H1 (cell line): ENCODE measurements around the gene YPEL5. TPM values are rescaled to one million over a fixed set of nuclear protein-coding genes. Genes with fewer than 3 reads are reported as not detected.

Experiments
- BCL11A ChIP-seq, 2 experiments: IDR thresholded peaks; one replicate each; pipeline ENCODE4 v1.6.1; 2011; ENCODE audit warnings: low read depth in 2 of 2, low read length in 2 of 2, mild to moderate bottlenecking in 2 of 2
- CBX8 ChIP-seq: fragments of 300-800, 300-1000 bp; sonication (generic); IDR thresholded peaks from 2 replicates; pipeline ENCODE4 v1.7.1; 2016; ENCODE audit warnings: low read depth, low read length, borderline replicate concordance
- GABPA ChIP-seq: IDR thresholded peaks from 2 replicates; pipeline ENCODE4 v1.6.1; 2011; ENCODE audit warnings: mild to moderate bottlenecking, low read length, moderate library complexity, borderline replicate concordance; ENCODE audit not compliant: insufficient read depth
- JUND ChIP-seq: IDR thresholded peaks from 2 replicates; pipeline ENCODE4 v1.6.1; 2011; ENCODE audit warnings: mild to moderate bottlenecking, improper control_type of control experiment, low read length
- SIRT6 ChIP-seq: IDR thresholded peaks from one replicate; pipeline ENCODE4 v1.7.1; 2012; ENCODE audit warnings: low read length, inconsistent platforms
- polyA plus RNA-seq, 7 experiments: library from polyadenylated mRNA; depleted of rRNA in 3 of 7; stranded (reverse) in 5 of 7; unstranded in 2 of 7; fragments of >200 nt in 5 of 7; fragments of 200-250 nt in 2 of 7; gene quantifications; 1 replicate in 5 of 7; 2 replicates in 1 of 7; 4 replicates in 1 of 7; pipeline versions ENCODE4 v1.2.1 to v1.2.3, GENCODE V29; 2011 to 2013; ENCODE audit warnings: missing spikeins in 2 of 7, mixed read lengths in 2 of 7
- total RNA-seq: library from RNA; stranded (reverse); fragmentation: NEBNext Ultra II Directional; extraction: Animal tissue kit (Norgen Biotek cat#: 25700); gene quantifications from 2 replicates; pipeline ENCODE4 v1.2.1, GENCODE V29; 2021
- TF ChIP-seq, protein P1 (sequence below): fragments of 300-600 bp; sonication (generic); IDR thresholded peaks from 2 replicates; pipeline ENCODE4 v1.7.1; 2012; ENCODE audit warnings: low read length, moderate library complexity, mild to moderate bottlenecking, inconsistent platforms; ENCODE audit not compliant: insufficient replicate concordance
- TF ChIP-seq, protein P2 (sequence below): IDR thresholded peaks from 2 replicates; pipeline ENCODE4 v1.6.1; 2011; ENCODE audit warnings: low read length, improper control_type of control experiment
- TF ChIP-seq, protein P3 (sequence below): IDR thresholded peaks from 2 replicates; pipeline ENCODE4 v1.6.1; 2011; ENCODE audit warnings: low read depth, mild to moderate bottlenecking, low read length; ENCODE audit not compliant: insufficient read depth

Gene YPEL5
- total and polyA plus RNA-seq, 2 of the 8 experiments (the other 6 are each of a cell fraction or from before 2014, with no cell fraction given), result 18.5 to 28.0 TPM

DNA sequence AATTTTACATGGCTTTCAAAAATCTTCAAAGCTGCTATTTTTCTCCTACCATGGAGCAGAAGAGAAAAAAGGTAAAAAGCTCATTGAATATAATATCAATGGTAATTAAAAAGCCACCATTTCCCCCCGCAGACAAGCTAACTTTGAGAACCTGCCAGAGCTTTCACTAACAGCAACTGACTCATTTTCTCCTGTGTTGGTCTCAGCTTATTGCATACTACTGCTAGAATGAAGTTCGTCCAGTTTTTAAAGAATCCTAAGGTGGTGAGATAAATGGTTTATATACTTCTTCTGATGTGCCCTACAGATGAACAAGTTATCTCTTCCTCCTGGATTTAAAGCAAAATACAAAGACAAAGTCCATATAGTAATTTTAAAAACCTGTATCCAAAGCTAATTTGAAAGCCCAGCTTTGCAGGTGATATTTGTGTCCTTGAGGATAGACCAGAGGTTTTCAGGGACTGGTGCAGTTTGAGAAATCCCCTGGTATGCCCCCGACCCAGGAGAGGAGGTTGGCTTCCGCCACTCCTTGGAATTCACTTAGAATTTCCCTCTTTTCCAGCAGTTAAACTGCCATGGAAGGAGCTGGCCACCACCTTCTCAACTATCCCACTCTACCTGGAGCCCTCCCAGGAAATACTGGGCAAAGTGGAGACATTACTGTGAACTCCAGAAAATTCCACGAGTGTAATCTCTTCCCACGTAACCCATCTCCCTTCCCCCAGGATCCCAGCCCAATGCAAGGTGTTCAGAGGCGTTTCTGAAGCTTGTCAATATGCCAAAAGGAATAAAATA is 17.5 kb downstream of the YPEL5 start (continued):
- TF ChIP-seq, protein P1, sequence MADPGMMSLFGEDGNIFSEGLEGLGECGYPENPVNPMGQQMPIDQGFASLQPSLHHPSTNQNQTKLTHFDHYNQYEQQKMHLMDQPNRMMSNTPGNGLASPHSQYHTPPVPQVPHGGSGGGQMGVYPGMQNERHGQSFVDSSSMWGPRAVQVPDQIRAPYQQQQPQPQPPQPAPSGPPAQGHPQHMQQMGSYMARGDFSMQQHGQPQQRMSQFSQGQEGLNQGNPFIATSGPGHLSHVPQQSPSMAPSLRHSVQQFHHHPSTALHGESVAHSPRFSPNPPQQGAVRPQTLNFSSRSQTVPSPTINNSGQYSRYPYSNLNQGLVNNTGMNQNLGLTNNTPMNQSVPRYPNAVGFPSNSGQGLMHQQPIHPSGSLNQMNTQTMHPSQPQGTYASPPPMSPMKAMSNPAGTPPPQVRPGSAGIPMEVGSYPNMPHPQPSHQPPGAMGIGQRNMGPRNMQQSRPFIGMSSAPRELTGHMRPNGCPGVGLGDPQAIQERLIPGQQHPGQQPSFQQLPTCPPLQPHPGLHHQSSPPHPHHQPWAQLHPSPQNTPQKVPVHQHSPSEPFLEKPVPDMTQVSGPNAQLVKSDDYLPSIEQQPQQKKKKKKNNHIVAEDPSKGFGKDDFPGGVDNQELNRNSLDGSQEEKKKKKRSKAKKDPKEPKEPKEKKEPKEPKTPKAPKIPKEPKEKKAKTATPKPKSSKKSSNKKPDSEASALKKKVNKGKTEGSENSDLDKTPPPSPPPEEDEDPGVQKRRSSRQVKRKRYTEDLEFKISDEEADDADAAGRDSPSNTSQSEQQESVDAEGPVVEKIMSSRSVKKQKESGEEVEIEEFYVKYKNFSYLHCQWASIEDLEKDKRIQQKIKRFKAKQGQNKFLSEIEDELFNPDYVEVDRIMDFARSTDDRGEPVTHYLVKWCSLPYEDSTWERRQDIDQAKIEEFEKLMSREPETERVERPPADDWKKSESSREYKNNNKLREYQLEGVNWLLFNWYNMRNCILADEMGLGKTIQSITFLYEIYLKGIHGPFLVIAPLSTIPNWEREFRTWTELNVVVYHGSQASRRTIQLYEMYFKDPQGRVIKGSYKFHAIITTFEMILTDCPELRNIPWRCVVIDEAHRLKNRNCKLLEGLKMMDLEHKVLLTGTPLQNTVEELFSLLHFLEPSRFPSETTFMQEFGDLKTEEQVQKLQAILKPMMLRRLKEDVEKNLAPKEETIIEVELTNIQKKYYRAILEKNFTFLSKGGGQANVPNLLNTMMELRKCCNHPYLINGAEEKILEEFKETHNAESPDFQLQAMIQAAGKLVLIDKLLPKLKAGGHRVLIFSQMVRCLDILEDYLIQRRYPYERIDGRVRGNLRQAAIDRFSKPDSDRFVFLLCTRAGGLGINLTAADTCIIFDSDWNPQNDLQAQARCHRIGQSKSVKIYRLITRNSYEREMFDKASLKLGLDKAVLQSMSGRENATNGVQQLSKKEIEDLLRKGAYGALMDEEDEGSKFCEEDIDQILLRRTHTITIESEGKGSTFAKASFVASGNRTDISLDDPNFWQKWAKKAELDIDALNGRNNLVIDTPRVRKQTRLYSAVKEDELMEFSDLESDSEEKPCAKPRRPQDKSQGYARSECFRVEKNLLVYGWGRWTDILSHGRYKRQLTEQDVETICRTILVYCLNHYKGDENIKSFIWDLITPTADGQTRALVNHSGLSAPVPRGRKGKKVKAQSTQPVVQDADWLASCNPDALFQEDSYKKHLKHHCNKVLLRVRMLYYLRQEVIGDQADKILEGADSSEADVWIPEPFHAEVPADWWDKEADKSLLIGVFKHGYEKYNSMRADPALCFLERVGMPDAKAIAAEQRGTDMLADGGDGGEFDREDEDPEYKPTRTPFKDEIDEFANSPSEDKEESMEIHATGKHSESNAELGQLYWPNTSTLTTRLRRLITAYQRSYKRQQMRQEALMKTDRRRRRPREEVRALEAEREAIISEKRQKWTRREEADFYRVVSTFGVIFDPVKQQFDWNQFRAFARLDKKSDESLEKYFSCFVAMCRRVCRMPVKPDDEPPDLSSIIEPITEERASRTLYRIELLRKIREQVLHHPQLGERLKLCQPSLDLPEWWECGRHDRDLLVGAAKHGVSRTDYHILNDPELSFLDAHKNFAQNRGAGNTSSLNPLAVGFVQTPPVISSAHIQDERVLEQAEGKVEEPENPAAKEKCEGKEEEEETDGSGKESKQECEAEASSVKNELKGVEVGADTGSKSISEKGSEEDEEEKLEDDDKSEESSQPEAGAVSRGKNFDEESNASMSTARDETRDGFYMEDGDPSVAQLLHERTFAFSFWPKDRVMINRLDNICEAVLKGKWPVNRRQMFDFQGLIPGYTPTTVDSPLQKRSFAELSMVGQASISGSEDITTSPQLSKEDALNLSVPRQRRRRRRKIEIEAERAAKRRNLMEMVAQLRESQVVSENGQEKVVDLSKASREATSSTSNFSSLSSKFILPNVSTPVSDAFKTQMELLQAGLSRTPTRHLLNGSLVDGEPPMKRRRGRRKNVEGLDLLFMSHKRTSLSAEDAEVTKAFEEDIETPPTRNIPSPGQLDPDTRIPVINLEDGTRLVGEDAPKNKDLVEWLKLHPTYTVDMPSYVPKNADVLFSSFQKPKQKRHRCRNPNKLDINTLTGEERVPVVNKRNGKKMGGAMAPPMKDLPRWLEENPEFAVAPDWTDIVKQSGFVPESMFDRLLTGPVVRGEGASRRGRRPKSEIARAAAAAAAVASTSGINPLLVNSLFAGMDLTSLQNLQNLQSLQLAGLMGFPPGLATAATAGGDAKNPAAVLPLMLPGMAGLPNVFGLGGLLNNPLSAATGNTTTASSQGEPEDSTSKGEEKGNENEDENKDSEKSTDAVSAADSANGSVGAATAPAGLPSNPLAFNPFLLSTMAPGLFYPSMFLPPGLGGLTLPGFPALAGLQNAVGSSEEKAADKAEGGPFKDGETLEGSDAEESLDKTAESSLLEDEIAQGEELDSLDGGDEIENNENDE, result no peak
- no peak for TF ChIP-seq JUND
- TF ChIP-seq, protein P2, sequence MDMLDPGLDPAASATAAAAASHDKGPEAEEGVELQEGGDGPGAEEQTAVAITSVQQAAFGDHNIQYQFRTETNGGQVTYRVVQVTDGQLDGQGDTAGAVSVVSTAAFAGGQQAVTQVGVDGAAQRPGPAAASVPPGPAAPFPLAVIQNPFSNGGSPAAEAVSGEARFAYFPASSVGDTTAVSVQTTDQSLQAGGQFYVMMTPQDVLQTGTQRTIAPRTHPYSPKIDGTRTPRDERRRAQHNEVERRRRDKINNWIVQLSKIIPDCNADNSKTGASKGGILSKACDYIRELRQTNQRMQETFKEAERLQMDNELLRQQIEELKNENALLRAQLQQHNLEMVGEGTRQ, result no peak
- no peak for TF ChIP-seq SIRT6
- no peak for TF ChIP-seq BCL11A (IDR thresholded peaks at IDR 0.05; ENCODE audit: low read depth in 2 of 2, low read length in 2 of 2)
- no peak for TF ChIP-seq GABPA
- TF ChIP-seq, protein P3, sequence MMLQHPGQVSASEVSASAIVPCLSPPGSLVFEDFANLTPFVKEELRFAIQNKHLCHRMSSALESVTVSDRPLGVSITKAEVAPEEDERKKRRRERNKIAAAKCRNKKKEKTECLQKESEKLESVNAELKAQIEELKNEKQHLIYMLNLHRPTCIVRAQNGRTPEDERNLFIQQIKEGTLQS, result no peak
- TF ChIP-seq CBX8, result no peak
